A673 (cell line): Measurements from ENCODE around the gene DEPDC1.

Experiments used
- CTCF ChIP-seq: fragments of 300-800, 200-600 bp; sonication (generic); conservative IDR thresholded peaks from 2 replicates; pipeline ENCODE4 v1.5.1; 2017; ENCODE audit warnings: low read depth, mild to moderate bottlenecking, antibody characterized with exemption, low read length, moderate library complexity, mixed read lengths
- EZH2 ChIP-seq: fragments of 200-600 bp; sonication (generic); IDR thresholded peaks from 2 replicates; pipeline ENCODE4 v1.6.1; 2017; ENCODE audit warnings: borderline replicate concordance, low read depth, mild to moderate bottlenecking, mixed read lengths, antibody characterized with exemption, low read length; ENCODE audit not compliant: poor library complexity, severe bottlenecking

- TF ChIP-seq CTCF (no peak), EZH2 (no peak)
Observed at GRCh38 chr1:68449901-68450300, 47.0 kb downstream of the DEPDC1 start, which contains the start of gene RPE65.
